IPS-NIHi11 (cell line): ENCODE data around the gene GLUD2.
"Not testable (repeated sequence)": the region's sequence is repeated elsewhere in the genome, so short reads cannot be mapped to it uniquely, and the experiment has no call there.

Experiments
- DNase-seq: peaks from one replicate; pipeline ENCODE4 v3.0.0; 2012; ENCODE audit warnings: mixed read lengths, low spot score

The GLUD2 gene

GRCh38 chrX:121047441-121048419, at the start of gene GLUD2:
Gene GLUD2, plus strand, starts transcription at chrX:121047610. Its CDS starts 75 bp downstream, at chrX:121047685.
- DNase-seq: peak; percentile 66

GRCh38 chrX:120999413-120999812, 48.0 kb upstream of the GLUD2 start:
- no peak for DNase-seq

DNA sequence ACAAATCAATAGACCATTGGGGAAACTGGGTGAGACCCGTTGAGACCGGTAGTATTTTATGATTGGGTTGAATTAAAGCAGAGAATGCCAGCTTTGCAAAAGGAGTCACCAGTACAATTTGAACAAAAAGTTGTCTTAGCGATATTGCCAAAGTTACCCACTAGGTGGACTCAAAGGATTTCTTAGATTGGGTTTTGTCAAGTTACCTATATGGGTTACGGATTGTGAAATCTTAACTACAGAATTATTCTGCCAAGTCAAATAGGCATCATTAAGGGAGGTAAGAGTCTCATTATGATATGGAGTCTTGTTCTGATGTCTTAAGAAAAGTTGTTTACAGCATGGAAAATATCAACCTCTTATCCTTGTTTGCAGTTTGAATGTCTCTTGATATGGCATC, 46.8 kb upstream of the GLUD2 start:
- no peak for DNase-seq

DNA sequence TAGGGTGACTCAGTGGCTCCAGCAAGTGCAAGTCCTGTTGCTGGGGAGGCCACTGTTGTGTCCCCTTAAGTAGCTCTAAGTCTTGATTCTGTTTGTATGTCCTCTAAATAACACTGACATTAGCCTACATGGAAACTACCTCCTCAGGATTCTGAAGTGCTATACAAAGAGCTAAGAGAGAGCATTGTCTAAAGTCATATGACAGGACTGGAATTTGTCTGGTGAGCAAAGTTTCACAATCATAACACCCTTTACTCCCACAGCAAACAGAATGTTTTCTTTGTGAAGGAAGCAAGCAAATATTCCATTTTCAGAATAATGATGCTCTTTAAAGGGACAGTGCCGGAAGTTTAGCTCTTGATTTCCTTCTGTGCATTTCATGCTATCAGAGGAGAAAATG, 38.5 kb upstream of the GLUD2 start:
- no peak for DNase-seq

DNA sequence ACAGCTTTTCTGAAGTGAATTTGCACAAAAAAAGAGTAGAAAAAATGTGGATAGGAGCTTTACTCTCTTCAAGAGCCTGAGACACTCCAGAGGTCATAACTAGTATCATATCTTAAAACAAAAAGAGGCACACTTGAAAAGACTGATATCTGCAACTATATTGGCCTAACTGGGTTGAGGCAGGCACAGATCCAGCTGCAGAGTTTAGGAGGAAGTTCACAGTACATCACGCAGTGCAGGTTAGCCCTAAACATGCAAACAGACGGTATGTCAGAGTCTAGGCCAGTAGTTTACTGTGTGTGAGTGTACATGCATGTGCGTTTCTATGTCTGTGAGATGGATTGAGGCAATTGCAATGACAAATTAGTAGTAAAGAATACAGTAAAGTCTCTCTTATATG, 37.6 kb upstream of the GLUD2 start:
- no peak for DNase-seq

- DNase-seq: no peak
These were observed 37.2 kb upstream of the GLUD2 start for GRCh38 chrX:121010218-121010617.

DNA sequence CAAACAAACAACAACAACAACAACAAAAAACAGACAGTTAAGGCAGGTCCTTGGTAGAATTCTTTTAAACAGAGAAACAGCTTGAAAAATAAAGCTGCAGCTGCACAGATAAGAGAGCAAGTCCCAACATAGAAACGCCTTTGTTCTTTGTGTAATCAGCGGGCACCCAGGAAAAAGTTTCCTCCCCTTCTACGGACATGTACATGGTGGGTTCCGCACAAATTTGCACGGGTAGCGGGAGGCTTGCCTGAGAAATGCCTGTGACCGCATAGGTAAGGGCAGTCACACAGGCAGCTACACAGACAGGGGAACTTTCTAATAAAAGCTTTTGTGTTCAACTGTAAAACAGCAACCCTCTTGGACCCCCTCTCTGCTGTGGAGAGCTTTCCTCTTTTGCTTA, 36.2 kb upstream of the GLUD2 start:
- no peak for DNase-seq

DNA sequence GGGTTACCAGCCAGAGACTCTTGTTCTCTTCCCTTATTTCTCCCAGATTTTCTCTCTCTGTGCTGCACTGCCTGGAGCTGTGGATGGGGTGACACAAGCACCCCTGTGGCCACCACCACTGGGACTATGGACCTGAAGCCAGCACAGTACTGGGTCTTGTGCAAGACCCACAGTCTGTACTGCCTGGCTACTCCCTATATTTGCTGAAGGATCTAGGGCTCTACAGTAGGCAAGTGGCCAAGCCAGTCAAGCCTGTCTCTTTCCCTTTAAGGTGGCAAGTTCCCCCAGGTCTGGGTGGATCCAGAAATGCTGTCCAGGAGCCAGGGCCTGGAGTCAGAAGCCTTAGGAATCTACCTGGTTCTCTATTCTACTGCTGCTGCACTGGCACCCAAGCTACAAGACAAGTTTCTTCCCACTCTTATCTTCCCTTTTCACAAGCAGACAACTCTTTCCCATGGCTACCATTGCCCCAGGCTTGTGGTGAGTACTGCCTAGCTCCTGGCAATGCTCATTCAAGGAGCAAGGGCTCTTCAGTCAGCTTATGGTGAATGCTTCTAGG, 33.4 kb upstream of the GLUD2 start:
- DNase-seq: no peak

- no peak for DNase-seq
These were observed 32.6 kb upstream of the GLUD2 start for GRCh38 chrX:121014826-121015225.

- no peak for DNase-seq
These were observed 19.0 kb upstream of the GLUD2 start for GRCh38 chrX:121028419-121028818.

- no peak for DNase-seq
These were observed 17.3 kb upstream of the GLUD2 start for GRCh38 chrX:121030083-121030482.

DNA sequence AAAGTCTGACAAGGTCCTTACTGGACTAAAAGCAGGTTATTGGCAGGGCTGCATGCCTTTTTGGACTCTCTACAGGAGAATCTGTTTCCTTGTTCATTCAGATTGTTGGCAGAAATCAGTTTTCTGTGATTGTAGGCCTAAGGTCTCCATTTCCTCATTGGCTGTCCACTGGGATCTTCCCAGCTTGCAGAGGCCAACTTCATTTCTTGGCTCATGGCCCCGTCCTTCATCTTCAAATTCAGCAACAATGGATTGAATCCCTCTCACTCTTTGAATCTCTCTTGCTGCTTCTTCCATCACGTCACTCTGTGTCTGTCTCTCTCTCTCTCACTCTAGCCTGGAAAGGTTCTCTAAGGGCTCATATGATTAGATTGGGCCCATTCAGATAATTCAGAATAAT, 14.9 kb upstream of the GLUD2 start:
- DNase-seq: no peak

GRCh38 chrX:121036137-121036536, 11.3 kb upstream of the GLUD2 start:
- no peak for DNase-seq

- DNase-seq: no peak
These were observed 10.5 kb upstream of the GLUD2 start for GRCh38 chrX:121036951-121037350.

DNA sequence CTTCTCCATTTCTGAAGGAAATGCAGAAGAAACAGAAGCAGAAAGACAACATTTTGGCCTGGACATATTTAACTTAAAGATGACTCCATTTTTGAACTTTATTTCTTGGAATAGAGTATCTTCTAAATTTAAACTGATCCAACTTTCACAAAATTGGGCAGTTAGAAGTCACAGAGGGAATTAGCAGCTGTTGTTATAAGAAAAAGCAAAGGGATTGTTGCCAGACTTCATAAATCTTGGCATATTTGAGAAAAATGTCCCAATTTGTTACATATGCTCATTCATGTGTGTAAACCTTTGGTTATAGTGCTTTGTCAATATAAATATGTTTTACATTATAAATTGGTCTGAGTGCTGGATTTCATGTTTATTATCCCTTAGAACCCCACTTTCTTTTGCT, 3.4 kb downstream of the GLUD2 start:
- no peak for DNase-seq

- no peak for DNase-seq
These were observed 4.7 kb downstream of the GLUD2 start for GRCh38 chrX:121052122-121052521.

- DNase-seq: no peak
These were observed 14.9 kb downstream of the GLUD2 start for GRCh38 chrX:121062289-121062688.

- no peak for DNase-seq
These were observed 17.2 kb downstream of the GLUD2 start for GRCh38 chrX:121064579-121064978.

- not testable (repeated sequence) for DNase-seq
These were observed 36.8 kb downstream of the GLUD2 start for GRCh38 chrX:121084247-121084646.

DNA sequence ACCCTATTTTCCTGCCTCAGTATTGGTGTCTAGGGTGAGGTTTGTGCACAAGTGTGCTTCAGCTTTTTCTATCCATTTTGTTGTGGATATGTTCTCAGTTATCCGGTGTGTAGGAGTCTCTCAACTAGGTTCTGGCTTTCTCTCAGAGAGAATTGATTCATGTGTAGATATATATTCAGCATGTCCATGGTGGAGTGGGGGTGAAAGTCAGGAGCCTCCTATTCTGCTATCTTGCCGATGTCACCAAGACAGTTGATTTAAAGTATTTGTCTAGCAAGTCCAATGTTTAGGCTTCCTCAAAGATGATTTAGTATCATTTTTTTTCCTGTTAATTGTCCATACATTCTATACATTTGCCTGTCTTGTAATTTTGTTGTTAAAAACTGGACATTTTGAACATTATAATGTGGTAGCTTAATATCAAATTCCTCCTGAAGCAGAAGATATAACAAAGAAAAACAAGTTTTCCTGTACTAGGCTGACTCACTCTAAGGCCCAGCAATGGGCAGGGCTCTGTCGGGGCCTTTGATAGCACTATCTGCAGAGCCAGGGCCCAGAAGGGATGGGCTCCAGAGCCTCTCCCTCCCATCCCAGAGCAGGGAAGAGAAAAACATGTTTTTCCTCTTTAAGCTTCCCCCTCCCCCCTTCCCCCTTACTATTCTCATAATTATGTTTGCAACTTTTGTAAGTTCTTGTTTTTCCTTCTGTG, 37.6 kb downstream of the GLUD2 start:
- DNase-seq: no peak

DNA sequence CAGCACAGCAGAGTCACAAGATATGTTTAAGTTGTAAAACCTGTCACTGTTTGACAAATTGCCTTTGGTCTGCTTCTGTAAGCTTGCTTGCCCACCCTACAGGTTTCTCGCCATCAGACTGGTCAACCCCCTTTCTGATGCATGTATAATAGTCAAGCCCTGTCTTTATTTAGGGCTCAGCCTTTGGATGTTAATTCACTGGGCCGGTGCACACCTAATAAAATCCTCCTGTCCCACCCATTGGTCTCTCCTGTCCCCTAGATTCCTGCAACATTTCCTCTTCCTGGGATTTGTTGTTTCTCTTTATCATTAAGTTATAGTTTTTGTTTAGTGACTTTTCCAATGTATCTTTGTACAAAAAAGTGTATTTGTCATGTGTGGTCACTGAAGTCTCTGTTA, 38.2 kb downstream of the GLUD2 start:
- DNase-seq: no peak

- DNase-seq: no peak
These were observed 45.6 kb downstream of the GLUD2 start for GRCh38 chrX:121093011-121093410.
